Endothelial cell of umbilical vein (primary cell): Measurements from ENCODE around the gene SIRT3. TPM values are rescaled to one million over a fixed set of nuclear protein-coding genes. Genes with fewer than 3 reads are reported as not detected.
A peak's percentile ranks its signal among the peaks of the same experiment; 100 is the strongest.

Experiments used
- BruUV-seq: library from RNA; stranded (reverse); fragments of 400-500 nt; replicated peaks from 2 replicates; lab custom pipeline; 2021; lab: Mats Ljungman, UMichigan
- CTCF ChIA-PET: fragments of 300-600, 350-600 bp; sonication (Branson Sonifier 250); formaldehyde crosslinking; loops from one replicate; lab custom pipeline; 2021; ENCODE audit warnings: antibody characterized with exemption, inconsistent platforms; lab: Charles Lee
- POLR2A ChIA-PET: fragments of 300-600, 350-600 bp; sonication (Branson Sonifier 250); formaldehyde crosslinking; loops from one replicate; lab custom pipeline; 2021; ENCODE audit warnings: antibody characterized with exemption, inconsistent platforms; lab: Charles Lee
- DNase-seq: peaks from one replicate; pipeline ENCODE4 v3.0.0-alpha.2; 2011; ENCODE audit warnings: low read depth, low spot score
- FAIRE-seq: peaks from 2 replicates; lab custom pipeline; 2011; peaks lifted over from hg19 to GRCh38; lab: Jason Lieb, UNC
- H2AFZ ChIP-seq: 2 replicates; pipeline ENCODE4 v1.6.0; 2012; ENCODE audit warnings: low read depth, low read length, control low read depth, inconsistent platforms
- H3K27ac ChIP-seq: 2 replicates; pipeline ENCODE4 v1.5.1; 2011; ENCODE audit warnings: low read depth, mild to moderate bottlenecking, control low read depth, low read length, moderate library complexity; ENCODE audit not compliant: insufficient read depth
- H3K27me3 ChIP-seq, 2 experiments: 2 replicates each; pipeline versions ENCODE4 v1.6.0 to v1.6.1; 2011; ENCODE audit warnings: low read length in 2 of 2, mixed read lengths in 1 of 2; ENCODE audit not compliant: control insufficient read depth in 2 of 2, insufficient read depth in 2 of 2
- H3K36me3 ChIP-seq, 2 experiments: 2 replicates in 1 of 2; 3 replicates in 1 of 2; pipeline ENCODE4 v1.5.1; 2011; ENCODE audit warnings: low read length in 2 of 2, mild to moderate bottlenecking in 1 of 2, moderate library complexity in 1 of 2; ENCODE audit not compliant: control insufficient read depth in 2 of 2, insufficient read depth in 2 of 2; ENCODE audit errors: extremely low read depth in 1 of 2
- H3K4me1 ChIP-seq: 3 replicates; pipeline ENCODE4 v1.5.1; 2011; ENCODE audit warnings: mild to moderate bottlenecking, low read length; ENCODE audit not compliant: control insufficient read depth, insufficient read depth; ENCODE audit errors: extremely low read depth
- H3K4me2 ChIP-seq: 2 replicates; pipeline ENCODE4 v1.6.1; 2011; ENCODE audit warnings: low read length, control low read depth, mixed read lengths; ENCODE audit not compliant: insufficient read depth
- H3K4me3 ChIP-seq, 3 experiments: fragments of 200-600 bp in 1 of 3; sonication (generic), shearing (Covaris generic) in 1 of 3; replicated peaks in 1 of 3; 2 replicates each; pipeline ENCODE4 v1.5.1; 2011 to 2016; ENCODE audit warnings: control low read depth in 3 of 3, low read length in 3 of 3, mild to moderate bottlenecking in 2 of 3, inconsistent platforms in 1 of 3, low read depth in 1 of 3, moderate library complexity in 1 of 3; ENCODE audit not compliant: insufficient read depth in 1 of 3
- H3K79me2 ChIP-seq: 2 replicates; pipeline ENCODE4 v1.6.0; 2012; ENCODE audit warnings: low read length, inconsistent platforms; ENCODE audit not compliant: control insufficient read depth, insufficient read depth
- H3K9ac ChIP-seq: replicated peaks from 2 replicates; pipeline ENCODE3; 2011; ENCODE audit warnings: low read length, control low read depth; ENCODE audit not compliant: insufficient read depth; ENCODE audit errors: extremely low read depth
- H3K9me1 ChIP-seq: replicated peaks from 3 replicates; pipeline ENCODE4 v1.6.0; 2011; ENCODE audit warnings: mild to moderate bottlenecking, low read length; ENCODE audit not compliant: control insufficient read depth, insufficient read depth; ENCODE audit errors: extremely low read depth
- H3K9me3 ChIP-seq: replicated peaks from 2 replicates; pipeline ENCODE4 v1.5.1; 2012; ENCODE audit warnings: low read length, inconsistent platforms; ENCODE audit not compliant: control insufficient read depth, insufficient read depth
- H4K20me1 ChIP-seq: replicated peaks from 2 replicates; pipeline ENCODE3; 2011; ENCODE audit warnings: mild to moderate bottlenecking, low read length; ENCODE audit not compliant: control insufficient read depth, insufficient read depth; ENCODE audit errors: extremely low read depth
- EZH2 ChIP-seq: IDR thresholded peaks from 2 replicates; pipeline ENCODE4 v1.6.1; 2012; ENCODE audit warnings: borderline replicate concordance, low read depth, mild to moderate bottlenecking, moderate library complexity, low read length, inconsistent platforms; ENCODE audit not compliant: severe bottlenecking
- GATA2 ChIP-seq: IDR thresholded peaks from 2 replicates; pipeline ENCODE4 v1.7.0; 2011; ENCODE audit warnings: low read depth, mild to moderate bottlenecking, moderate library complexity, mixed read lengths, low read length; ENCODE audit not compliant: insufficient read length, insufficient read depth
- JUN ChIP-seq: IDR thresholded peaks from 2 replicates; pipeline ENCODE4 v1.6.1; 2011; ENCODE audit warnings: borderline replicate concordance, low read depth; ENCODE audit not compliant: insufficient read length, insufficient read depth
- MYC ChIP-seq: IDR thresholded peaks from one replicate; pipeline ENCODE4 v1.6.1; 2011; ENCODE audit warnings: mild to moderate bottlenecking, low read depth, low read length
- POLR2A ChIP-seq: IDR thresholded peaks from 2 replicates; pipeline ENCODE4 v1.6.1; 2012; ENCODE audit warnings: low read depth, mild to moderate bottlenecking, control low read depth, low read length
- POLR2AphosphoS5 ChIP-seq: IDR thresholded peaks from 2 replicates; pipeline ENCODE4 v1.6.1; 2012; ENCODE audit warnings: low read depth, mild to moderate bottlenecking, control low read depth, low read length, moderate library complexity; ENCODE audit not compliant: insufficient read depth
- dilution Hi-C: fragments of 300-500 bp; cut with MboI; formaldehyde crosslinking; loops from one replicate; pipeline ENCODE4 v1.15.0; 2019; ENCODE audit warnings: low sequenced_read_pairs; ENCODE audit not compliant: extremely low pct_ligation_motif_present
- intact Hi-C: fragments of 100-400 bp; cut with micrococcal nuclease; formaldehyde crosslinking; loops from one replicate; pipeline ENCODE4 v1.10.0; 2022
- polyA plus RNA-seq, 4 experiments: library from polyadenylated mRNA; depleted of rRNA in 3 of 4; stranded (reverse) in 3 of 4; unstranded in 1 of 4; fragments of >200 nt; gene quantifications; 2 replicates each; pipeline versions ENCODE4 v1.2.1 to v1.2.3, GENCODE V29; 2011 to 2012; ENCODE audit warnings: missing spikeins in 1 of 4
- total RNA-seq: library from RNA; stranded (reverse); gene quantifications from 2 replicates; pipeline ENCODE4 v1.2.3, GENCODE V29; 2021
- TF ChIP-seq, protein P1 (sequence below), 2 donors: IDR thresholded peaks; 1 replicate in 1 of 2; 2 replicates in 1 of 2; pipeline ENCODE4 v1.5.1; 2011; ENCODE audit warnings: low read length in 2 of 2, mild to moderate bottlenecking in 2 of 2, moderate library complexity in 2 of 2, control low read depth in 1 of 2, inconsistent platforms in 1 of 2, low read depth in 1 of 2; ENCODE audit not compliant: insufficient read depth in 1 of 2; ENCODE audit errors: extremely low read depth in 1 of 2

The SIRT3 gene
- total and polyA plus RNA-seq, 2 donors (not counting 3 experiments of a cell fraction or from before 2014, with no cell fraction given): 12.0 to 18.3 TPM

- peaks cover 23% of the 10 kb centered on the region for H3K4me1 ChIP-seq
- H3K9me1 ChIP-seq: no peaks in the 10 kb centered on the region
- H3K4me2 ChIP-seq: peak overlapping the region; percentile 63
- H4K20me1 ChIP-seq: no peaks in the 10 kb centered on the region
- peak overlapping the region; percentile 96 for H3K9ac ChIP-seq
- dilution Hi-C loops (no loop called here), intact Hi-C loops (loop anchor here (5.0 kb wide), 2 partner anchors 101 to 151 kb away; partner anchors contain the start of gene IFITM2)
- BruUV-seq: no TSS peak
- H2AFZ ChIP-seq: no peak overlapping the region
- H3K27me3 ChIP-seq: no peaks in the 10 kb centered on the region
- H3K79me2 ChIP-seq: peaks cover 43% of the 10 kb centered on the region
- CTCF ChIA-PET: interaction anchor here (1.6 kb wide), 1 partner anchor 45 kb away, joined by 6 read pairs; no protein-coding TSS in a partner anchor
- no peak overlapping the region for H3K27ac ChIP-seq
- POLR2A ChIA-PET: no interaction called here
- H3K4me3 ChIP-seq: peak overlapping the region in 1 of 3 experiments; percentile 74
- TF ChIP-seq POLR2AphosphoS5 (no peak), JUN (no peak)
- TF ChIP-seq, protein P1, sequence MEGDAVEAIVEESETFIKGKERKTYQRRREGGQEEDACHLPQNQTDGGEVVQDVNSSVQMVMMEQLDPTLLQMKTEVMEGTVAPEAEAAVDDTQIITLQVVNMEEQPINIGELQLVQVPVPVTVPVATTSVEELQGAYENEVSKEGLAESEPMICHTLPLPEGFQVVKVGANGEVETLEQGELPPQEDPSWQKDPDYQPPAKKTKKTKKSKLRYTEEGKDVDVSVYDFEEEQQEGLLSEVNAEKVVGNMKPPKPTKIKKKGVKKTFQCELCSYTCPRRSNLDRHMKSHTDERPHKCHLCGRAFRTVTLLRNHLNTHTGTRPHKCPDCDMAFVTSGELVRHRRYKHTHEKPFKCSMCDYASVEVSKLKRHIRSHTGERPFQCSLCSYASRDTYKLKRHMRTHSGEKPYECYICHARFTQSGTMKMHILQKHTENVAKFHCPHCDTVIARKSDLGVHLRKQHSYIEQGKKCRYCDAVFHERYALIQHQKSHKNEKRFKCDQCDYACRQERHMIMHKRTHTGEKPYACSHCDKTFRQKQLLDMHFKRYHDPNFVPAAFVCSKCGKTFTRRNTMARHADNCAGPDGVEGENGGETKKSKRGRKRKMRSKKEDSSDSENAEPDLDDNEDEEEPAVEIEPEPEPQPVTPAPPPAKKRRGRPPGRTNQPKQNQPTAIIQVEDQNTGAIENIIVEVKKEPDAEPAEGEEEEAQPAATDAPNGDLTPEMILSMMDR (IDR thresholded peaks at IDR 0.05; ENCODE audit: extremely low read depth in 1 of 2, insufficient read depth in 1 of 2, low read depth in 1 of 2, low read length in 2 of 2): no peak
- DNase-seq (no peak), FAIRE-seq (no peak)
- H3K36me3 ChIP-seq: peaks cover 7 to 27% of the 10 kb centered on the region in 2 experiments
- H3K9me3 ChIP-seq: no peaks in the 10 kb centered on the region
Observed at GRCh38 chr11:206002-206384, 30.1 kb downstream of the SIRT3 start.

DNA sequence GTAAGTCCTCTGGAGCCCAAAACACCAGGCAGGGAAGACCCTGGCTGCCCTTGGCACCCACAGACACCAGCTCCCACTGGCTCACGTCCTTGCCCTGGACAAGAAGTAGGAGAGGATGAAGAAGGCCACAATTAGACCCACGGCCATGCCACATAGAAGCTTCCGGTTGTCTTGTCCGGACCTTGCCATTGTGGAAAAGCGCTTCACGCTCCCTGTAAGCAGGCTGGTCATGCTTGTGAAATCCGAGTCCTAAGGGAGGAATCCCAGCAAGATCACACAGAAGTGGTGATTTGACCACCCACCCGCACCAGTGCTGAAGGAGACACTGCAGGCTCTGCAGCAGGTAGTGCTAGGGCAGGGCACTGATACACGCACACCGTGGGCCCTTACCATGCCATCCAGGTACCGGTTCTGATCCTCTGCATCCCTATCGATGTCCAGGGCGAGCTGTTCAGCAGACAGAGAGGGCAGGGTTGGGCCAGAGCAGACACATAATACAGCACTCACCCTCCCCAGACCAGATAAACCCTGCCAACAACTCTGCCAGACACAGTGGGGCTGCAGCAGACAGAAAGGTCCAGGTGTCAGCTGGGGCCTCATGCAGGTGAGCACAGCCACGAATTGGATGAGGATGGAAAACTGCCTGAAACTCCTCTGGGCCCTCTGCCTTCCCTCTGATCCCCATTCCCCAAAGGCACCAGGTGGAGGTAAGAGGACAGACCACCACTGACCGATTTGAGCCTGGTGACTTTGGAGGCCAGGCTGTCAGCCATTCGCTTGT is 30.7 kb downstream of the SIRT3 start:
- BruUV-seq: no TSS peak
- H3K9ac ChIP-seq: no peak overlapping the region
- H3K36me3 ChIP-seq: peaks cover 4 to 22% of the 10 kb centered on the region in 2 experiments
- ChIA-PET CTCF (no interaction called here), POLR2A (no interaction called here)
- intact Hi-C loops (loop anchor here (5.0 kb wide), 2 partner anchors 102 to 152 kb away; partner anchors contain the start of gene IFITM2), dilution Hi-C loops (no loop called here)
- TF ChIP-seq MYC (no peak), GATA2 (no peak), EZH2 (no peak), POLR2A (no peak)
- H3K9me1 ChIP-seq: no peaks in the 10 kb centered on the region
- H3K4me3 ChIP-seq: no peak overlapping the region
- DNase-seq (no peak), FAIRE-seq (no peak)
- H2AFZ ChIP-seq: no peak overlapping the region
- H3K79me2 ChIP-seq: peaks cover 38% of the 10 kb centered on the region
- peaks cover 20% of the 10 kb centered on the region for H3K4me1 ChIP-seq
- no peaks in the 10 kb centered on the region for H4K20me1 ChIP-seq
- H3K27ac ChIP-seq: no peak overlapping the region
- H3K4me2 ChIP-seq: no peak overlapping the region
- no peaks in the 10 kb centered on the region for H3K27me3 ChIP-seq
- H3K9me3 ChIP-seq: no peaks in the 10 kb centered on the region
